ENCODE measurements around the gene UBE2N.

Gene UBE2N, protein sequence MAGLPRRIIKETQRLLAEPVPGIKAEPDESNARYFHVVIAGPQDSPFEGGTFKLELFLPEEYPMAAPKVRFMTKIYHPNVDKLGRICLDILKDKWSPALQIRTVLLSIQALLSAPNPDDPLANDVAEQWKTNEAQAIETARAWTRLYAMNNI

DNA sequence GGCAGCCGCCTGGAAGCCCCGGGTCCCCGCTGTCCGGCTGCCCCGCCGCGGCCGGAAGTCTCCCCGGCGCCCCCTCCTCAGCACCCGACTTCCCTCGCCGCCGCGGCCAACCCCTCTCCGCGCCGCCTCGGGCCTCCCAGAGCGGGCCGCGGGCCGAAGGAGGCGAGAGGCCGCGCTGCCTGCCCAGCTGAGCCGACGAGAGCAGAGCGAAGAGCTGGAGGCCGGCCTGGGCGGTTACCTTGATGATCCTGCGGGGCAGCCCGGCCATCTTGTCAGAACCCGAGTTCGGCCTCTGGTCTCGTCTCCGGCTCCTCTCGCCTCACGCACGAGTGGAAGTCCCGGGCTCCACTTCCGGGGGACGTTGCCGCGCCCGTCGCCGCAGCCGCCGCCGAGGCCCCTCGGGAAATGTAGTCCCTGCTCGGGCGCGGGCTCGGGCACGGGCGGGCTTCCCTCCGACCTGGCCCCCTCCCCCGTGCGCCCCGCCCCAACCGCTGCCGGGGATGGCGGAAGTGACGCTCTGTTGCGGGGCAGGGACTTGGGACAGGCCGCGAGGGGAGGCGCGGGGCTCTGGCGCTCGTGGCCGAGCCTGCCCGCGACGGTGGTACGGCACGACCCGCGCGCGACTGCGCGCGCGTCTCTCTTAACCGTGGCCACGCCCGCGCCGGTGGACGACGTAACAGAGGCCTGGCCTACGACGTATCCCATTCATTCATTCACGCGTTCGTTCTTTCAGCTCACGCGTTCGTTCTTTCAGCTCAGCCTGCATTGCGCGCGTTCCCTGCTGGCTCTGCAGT, at the start of gene UBE2N:
Gene UBE2N (minus strand): TSS at position 331 of the 794 bp plus-strand sequence. CDS start 63 bp downstream, at position 268.
- DNase-seq = peak; percentile 97

DNA sequence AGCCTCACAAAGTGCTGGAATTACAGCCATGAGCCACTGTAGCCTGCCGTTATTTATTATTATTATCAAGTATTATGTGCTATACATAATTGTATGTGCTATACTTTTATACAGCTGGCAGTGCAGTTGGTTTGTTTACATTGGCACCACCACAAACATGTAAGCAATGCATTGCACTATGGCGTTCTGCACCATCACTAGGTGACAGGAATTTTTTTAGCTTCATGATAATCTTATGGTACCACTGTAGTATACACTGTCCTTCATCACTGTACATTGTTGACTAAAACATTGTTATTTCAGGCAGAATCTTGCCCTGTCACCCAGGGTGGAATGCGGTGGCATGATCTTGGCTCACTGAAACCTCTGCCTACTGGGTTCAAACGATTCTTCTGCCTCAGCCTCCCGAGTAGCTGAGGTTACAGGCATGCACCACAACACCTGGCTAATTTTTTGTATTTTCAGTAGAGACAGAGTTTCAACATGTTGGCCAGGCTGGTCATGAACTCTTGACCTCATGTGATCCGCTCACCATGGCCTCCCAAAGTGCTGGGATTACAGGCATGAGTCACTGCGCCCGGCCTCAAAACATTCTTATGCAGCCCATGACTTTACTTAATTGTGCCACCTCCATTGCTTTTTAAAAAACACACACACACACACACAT, 42.7 kb upstream of the UBE2N start:
- DNase-seq = no peak

DNA sequence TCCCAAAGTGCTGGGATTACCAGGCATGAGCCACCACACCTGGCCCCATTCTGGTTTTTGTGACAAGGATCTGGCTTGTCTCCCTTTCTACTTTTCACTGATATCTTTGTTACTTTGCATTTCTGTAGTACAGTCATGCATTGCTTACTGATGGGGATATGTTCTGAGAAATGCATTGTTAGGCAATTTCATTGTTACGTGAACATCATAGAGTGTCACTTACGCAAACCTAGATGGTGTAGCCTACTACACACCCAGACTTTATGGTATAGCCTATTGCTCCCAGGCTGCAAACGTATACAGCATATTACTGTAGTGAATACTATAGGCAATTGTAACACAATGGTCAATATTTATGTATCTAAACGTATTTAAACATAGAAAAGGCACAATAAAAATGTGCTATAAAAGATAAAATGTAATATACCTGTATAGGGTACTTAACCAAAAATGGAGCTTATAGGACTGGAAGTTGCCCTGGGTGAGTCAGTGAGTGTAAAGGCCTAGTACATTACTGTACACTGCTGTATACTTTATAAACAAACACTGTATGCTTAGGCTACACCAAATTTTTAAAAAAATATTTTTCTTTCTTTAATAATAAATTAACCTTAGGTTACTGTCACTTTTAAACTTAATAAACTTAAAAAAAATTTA, 41.5 kb upstream of the UBE2N start:
- no peak for DNase-seq

DNA sequence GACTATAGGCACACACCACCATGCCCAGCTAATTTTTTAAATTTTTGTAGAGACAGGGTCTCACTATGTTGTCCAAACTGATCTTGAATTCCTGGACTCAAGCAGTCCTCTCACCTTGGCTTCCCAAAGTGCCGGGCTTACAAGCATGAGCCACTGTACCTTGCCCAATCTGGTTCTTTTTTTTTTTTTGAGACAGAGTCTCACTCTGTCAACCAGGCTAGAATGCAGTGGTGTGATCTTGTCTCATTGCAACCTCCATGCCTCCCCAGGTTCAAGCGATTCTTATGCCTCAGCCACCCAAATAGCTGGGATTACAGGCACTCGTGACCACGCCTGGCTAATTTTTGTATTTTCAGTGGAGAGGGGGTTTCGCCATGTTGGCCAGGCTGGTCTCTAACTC, 41.0 kb upstream of the UBE2N start:
- DNase-seq = no peak

DNA sequence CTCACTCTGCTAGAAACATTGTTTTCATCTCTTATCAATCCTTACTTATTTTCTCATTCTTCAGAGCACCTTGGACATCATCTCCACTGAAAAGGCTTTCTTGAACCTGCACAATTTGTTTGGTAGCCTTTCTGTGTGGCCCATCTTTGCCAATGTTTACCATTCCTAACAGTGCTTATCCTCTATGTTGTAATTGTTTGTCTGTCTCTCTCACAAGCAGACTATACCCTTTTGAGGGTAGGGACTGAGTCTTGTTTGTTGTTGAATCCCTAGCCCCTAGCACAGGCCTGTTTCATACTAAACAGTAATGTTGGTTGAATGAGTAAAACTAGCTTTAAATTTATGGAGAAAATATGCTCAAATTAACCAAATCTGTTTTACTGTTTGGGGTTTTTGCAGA, 34.8 kb upstream of the UBE2N start:
- DNase-seq = no peak

DNA sequence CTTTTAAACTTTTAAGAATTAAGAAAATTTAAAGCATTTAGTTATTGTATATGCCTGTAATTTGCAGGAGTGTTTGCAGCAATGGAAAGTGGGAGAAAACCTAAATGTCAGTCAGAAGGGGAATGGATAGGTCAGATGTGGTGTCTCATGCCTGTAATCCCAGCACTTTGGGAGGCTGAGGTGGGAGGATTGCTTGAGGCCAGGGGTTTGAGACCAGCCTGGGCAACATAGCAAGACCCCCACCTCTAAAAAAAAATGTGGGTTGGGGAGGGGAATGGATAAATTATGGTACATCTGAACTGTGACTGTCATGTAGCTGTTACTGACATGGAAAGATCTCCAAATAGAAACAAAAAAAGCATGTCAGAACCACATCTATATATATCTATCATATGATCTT, 27.6 kb upstream of the UBE2N start:
- DNase-seq = no peak

DNA sequence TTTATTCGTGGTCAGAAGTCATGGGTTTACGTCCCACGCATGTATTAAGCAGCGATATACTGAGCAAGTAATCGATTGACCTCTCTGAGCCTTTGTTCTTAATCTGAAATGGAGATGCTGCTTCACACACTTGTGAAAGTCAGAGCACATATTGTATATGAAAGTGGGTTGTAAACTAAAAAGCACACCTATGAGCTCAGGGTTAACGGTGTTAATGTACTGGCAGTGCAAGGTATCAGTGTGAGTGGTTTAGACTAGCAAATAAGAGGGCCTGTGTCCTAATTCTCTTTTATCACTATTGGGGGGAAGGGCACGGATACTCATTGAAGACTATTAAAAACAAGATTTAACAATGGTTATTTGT, 26.2 kb upstream of the UBE2N start:
- no peak for DNase-seq

DNA sequence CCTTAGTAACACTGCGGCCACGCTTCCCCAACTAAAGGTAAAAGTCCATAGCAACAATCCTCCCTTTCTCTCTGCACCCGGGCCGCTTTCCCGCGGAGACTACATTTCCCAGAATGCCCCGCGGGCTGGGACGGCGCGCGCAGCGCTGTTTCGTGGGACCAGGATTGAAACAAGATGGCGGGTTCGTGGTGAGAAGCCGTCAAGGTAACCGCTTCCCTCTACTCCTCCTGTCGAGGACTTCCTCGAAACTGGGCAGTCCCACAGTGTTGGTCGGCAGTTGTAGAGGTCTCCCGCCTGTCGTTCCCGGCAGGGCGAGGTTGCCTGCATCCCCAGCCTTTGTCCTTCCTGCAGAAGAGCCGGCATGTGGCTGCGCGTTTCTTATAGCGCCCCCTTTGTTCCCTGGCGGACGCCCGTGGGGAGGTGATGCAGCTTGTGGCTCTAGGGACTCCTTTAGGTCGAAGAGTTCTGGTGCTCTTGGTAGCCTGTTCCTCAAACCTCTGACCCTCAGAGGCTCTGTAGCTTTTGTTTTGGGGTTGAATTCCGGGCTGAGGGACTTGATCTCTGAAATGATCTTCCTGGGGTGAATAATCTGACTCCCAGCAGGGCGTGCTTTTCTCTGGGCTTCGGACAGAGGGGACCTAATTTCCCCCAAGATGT, 25.7 kb upstream of the UBE2N start, which contains the start of gene MRPL42:
Gene MRPL42 (plus strand): TSS at position 164 of the 657 bp plus-strand sequence. CDS start 1,772 bp downstream, outside the sequence.
- DNase-seq = peak; percentile 90

DNA sequence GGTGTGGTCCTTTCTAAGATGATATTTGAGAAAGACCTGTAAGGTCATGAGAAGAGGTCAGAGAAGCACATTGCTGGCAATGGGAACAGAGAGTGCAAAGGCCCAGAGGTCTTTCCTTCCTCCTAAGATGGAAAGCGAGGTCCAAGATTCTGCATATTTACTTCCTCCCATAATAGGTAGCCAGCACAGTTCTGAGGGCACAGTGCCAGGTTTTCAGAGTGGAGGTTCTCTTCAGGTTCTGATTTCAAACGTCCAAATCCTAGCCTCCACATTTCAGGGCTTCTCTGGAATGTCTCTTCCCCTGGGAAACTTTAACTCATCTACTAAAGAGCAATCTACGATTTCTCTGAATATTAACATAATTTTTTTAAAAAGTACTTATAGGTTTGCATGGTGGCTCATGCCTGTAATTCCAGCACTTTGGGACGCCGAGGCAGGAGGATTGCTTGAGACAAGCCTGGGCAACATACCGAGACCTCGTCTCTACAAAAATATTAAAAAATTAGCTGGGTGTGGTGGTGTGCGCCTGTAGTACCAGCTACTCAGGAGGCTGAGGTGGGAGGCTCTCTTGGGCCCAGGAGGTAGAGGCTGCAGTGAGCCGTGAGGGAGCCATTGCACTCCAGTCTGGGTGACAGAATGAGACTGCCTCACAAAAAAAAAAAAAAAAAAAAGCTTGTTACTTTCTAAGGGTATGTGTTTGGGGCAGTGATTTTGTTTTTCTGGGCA, 25.0 kb upstream of the UBE2N start:
- no peak for DNase-seq

DNA sequence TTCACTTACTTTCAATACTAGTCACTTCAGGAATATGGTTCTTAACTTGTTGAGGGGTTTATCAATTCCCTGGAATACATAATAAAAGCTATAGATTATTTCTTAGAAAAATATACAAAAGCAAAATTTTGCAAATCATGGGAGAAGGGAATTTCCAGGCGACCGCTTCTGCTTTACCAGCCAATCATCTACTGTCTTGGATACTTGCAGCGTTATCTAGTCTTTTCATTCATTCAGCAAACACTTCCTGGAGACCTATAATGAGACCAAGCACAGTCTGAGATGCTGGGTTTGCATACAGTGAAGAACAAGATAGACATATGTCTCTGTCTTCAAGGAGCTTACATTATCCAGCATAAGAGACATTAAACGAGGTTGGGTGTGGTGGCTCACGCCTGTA, 24.1 kb upstream of the UBE2N start:
- DNase-seq = no peak

DNA sequence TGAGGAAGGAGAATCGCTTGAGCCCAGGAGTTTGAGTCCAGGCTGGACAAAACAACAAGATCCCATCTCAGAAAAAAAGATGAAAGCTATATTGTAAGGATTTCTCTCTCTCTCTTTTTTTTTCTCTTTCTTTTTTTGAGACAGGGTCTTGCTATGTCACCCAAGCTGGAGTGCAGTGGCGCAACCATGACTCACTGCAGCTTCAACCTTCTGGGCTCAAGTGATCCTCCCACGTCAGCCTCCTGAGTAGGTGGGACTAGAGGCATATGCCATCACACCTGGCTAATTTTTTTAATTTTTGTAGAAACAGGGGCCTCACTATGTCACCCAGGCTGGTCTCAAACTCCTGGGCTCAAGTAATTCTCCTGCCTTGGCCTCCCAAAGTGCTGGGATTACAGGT, 19.8 kb upstream of the UBE2N start:
- no peak for DNase-seq

DNA sequence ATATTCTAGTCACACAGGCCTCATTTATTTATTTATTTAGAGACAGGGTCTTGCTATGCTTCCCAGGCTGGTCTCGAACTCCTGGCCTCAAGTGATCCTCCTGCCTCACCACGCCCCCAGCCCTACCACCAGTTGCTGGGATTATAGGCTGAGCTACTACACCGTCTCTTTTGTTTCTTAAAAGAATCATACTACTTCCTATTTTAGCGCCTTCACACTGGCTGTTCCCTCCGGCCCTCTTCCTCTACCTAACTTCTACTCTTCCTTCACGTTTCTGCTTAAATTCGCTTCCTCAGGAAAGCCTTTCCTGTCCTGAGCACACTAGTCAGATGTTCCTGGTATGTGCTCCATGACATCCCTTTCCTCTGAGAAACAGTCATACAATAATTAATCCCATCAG, 19.2 kb upstream of the UBE2N start:
- no peak for DNase-seq

DNA sequence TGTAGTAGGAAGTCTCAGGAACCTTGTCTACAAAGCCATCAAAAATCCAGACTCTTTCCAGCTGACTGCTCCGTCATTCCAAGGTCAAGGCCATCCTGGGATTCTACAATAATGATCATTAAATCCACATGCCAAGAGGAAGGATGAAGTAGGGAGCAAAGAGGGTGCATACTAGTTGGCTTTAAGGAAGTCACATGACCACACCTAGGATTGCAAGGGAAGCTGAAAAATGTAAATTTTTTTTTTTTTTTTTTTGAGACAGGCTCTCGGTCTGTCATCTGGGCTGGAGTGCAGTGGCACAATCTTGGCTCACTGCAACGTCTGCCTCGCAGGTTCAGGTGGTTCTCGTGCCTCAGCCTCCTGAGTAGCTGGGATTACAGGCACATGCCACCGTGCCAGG, 18.3 kb upstream of the UBE2N start:
- DNase-seq = no peak

DNA sequence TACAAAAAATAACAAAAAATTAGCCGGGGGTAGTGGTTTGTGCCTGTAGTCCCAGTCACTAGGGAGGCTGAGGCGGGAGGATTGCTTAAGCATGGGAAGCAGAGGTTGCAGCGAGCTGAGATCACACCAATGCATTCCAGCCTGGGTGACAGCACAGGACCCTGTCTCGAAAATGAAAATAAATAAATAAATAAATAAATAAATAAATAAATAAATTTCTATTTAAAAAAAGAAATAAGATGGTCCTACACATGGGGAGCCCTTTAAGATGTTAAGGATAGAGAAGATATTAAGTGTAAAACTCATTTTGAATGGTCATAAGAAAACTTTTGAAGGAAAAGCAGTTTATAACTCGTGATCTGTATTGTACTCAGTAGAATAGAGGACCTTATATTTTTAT, 17.4 kb upstream of the UBE2N start:
- no peak for DNase-seq

DNA sequence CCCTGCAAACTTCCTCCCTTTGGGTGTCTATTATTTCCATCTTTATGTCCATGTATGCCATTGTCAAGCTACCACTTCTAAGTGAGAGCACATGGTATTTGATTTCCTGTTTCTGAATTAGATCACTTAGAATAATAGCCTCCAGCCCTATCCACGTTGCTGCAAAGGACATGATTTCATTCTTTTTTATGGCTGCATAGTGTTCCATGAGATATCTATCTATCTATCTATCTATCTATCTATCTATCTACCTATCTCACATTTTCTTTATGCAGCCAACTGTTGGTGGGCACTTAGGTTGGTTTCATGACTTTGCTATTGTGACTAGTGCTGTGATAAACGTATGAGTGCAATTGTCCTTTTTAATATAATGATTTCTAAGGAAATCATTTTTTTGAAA, 14.3 kb upstream of the UBE2N start:
- no peak for DNase-seq

DNA sequence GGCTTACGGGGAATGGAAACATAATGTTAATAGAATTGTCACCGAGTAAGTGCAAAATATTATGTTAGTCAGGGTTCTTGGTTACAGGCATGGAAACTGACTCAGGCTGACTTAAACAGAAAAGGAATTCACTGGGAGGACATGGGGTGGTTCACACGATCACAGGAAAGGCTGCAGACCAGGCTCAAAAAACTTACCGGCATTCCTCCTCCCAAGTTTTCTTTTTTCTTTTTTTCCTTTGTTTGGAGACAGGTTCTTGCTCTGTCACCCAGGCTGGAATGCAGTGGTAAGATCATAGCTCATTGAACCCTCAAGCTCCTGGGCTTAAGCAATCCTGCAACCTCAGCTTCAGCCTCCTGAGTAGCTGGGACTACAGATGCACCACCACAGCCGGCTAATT, 11.9 kb upstream of the UBE2N start:
- DNase-seq = no peak

DNA sequence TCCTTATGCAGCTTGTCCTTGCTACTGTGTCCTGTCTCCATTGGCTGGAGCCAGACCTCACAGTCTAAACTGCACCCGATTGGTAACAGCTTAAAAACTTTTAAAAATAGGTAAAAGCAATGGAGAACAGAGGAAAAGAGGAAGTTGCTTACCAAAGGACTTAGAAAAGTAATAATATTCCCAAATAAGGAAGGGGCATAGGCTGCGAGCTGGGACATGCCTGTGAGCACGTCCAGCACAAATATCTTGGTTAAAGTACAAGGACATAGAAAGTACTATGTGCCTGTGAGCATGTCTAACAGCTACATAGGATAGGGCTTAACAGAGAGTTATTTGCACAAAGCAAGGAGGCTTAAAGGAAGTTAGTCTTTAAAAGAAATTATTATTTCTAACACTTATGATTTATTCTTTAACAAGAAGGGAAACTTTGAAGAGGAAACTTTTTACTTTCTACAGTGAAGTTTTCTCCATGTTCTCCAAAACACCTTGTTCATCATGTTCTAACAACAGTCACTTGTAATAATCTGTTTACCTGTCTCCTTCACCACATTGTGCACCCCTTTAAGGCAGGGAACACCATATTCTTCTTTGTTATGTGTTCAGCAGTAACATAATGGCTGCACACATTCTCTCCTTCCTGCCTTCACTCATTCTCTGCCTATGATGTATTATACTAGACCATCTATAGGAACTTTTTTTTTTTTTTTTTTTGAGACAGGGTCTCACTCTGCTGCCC, 9.8 kb upstream of the UBE2N start:
- DNase-seq = no peak

DNA sequence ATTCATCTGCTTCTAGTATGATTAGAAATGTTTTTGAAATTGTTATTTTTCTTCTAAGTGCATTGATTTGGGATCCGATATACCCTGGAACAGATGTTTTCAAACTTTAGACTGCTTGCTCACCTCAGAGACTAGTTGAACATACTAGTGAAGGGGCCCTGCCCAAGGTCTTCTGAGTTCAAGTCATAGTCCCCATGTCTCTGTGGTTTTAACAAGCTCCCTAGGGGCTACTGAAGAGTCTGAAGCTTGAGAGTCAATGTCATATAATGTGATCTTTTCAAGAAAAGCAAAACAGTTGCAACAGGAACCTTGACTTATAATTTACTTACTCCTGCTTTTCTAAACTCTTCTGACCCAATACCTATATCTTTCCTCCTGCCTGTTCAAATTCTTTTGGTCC, 7.5 kb upstream of the UBE2N start:
- DNase-seq = no peak

DNA sequence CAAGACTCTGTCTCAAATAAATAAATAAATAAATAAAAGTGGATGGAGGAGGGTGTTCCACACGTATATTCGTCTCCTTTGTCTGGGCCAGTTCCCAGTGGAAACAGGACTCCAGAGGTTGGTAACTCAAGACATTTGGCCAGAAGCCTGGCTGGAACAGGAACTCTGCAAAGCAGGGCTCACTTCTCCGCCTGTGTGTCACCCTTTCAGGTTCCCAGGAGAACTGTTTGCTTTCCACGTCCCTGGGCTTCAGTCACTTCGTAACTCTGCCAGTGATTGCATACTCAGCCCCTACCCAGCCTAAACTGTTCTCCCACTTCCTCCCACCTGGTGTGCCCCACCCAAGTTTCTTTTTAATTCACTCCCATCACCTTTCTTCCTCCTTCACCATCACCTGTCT, 7.0 kb upstream of the UBE2N start:
- DNase-seq = no peak

DNA sequence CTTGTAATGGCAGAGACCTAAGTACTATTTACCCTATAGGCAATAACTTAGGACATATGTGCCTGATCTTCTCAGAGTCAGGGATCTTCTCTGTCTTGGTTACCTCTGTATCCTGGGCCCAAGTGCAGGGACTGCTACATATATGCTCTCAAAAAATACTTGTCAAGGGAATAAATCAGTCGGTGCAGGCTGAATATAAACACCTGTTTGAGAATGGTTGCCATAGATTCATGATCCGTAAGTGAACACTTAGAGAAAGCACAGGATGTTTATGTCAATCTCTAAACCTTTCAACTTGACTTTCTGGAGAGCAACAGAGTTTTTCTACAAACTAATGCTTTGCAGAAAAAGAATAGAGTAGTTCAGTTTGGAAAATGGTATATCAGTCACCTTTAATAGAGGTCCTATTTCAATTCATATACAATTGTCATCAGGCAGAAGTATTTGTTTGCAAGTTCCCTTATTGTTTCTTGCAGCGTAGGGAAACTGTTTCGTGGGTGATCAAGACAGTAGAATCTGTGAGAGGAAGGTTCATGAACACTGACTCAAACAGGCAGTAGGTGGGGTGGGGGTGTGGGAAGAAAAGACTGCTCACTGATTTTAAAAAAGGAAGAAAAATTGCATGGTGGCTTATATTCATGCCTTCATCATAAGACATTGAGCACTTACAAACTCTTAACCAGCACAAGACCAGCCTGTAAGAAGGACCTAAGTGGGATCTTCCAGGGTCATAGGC, 6.0 kb upstream of the UBE2N start:
- no peak for DNase-seq

DNA sequence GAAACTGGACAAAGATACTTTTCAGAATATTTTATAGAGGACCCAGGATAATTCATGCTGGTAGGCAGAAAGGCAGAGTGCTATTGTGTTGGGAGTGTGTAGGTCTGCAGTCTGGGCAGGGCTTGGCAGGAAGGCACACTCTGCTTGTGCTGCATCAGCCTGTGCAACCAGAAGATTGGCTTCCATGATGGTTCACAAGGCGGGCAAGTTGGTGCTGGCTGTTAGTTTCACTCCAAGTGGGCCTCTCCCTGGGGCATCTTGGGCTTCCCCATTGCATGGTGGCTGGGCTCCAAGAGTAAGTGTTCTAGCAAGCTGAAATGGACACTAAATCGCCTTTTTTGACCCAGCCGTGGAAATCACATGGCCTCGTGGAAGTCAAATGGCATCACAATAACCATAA, 1.8 kb upstream of the UBE2N start:
- no peak for DNase-seq
